HepG2 (cell line): ENCODE data around the gene PTPRF. TPM values are rescaled to one million over a fixed set of nuclear protein-coding genes. Genes with fewer than 3 reads are reported as not detected.
A peak's percentile ranks its signal among the peaks of the same experiment; 100 is the strongest.

Experiments used
- CTCF ChIP-seq: sonication (generic); formaldehyde crosslinking; IDR thresholded peaks from 2 replicates; pipeline ENCODE4 v1.5.0; 2020; ENCODE audit warnings: mild to moderate bottlenecking, missing genetic modification reagents, moderate library complexity
- HNRNPL ChIP-seq: fragments of 200-400 bp; formaldehyde crosslinking; IDR thresholded peaks from 2 replicates; pipeline ENCODE4 v1.6.1; 2017; ENCODE audit warnings: mild to moderate bottlenecking, low read depth, low read length
- NAIF1 ChIP-seq: sonication (generic); formaldehyde crosslinking; IDR thresholded peaks from 2 replicates; pipeline ENCODE4 v1.5.0; 2020; ENCODE audit warnings: mild to moderate bottlenecking, missing genetic modification reagents, borderline replicate concordance
- NFATC3 ChIP-seq: sonication (generic); formaldehyde crosslinking; IDR thresholded peaks from 2 replicates; pipeline ENCODE4 v1.5.1; 2020; ENCODE audit warnings: mild to moderate bottlenecking, missing genetic modification reagents
- STAT6 ChIP-seq: sonication (generic); formaldehyde crosslinking; IDR thresholded peaks from 2 replicates; pipeline ENCODE4 v1.4.0; 2020; ENCODE audit warnings: missing genetic modification reagents, mild to moderate bottlenecking, borderline replicate concordance
- ZBTB4 ChIP-seq: sonication (generic); formaldehyde crosslinking; IDR thresholded peaks from 2 replicates; pipeline ENCODE4 v1.4.0; 2020; ENCODE audit warnings: missing genetic modification reagents, mild to moderate bottlenecking, borderline replicate concordance
- ZNF274 ChIP-seq: sonication (generic); formaldehyde crosslinking; IDR thresholded peaks from 2 replicates; pipeline ENCODE4 v1.5.1; 2020; ENCODE audit warnings: mild to moderate bottlenecking, missing genetic modification reagents
- ZNF44 ChIP-seq: sonication (generic); formaldehyde crosslinking; IDR thresholded peaks from 2 replicates; pipeline ENCODE4 v1.5.1; 2020; ENCODE audit warnings: mild to moderate bottlenecking, missing genetic modification reagents
- ZNF883 ChIP-seq: sonication (generic); formaldehyde crosslinking; IDR thresholded peaks from 2 replicates; pipeline ENCODE4 v1.5.1; 2020; ENCODE audit warnings: mild to moderate bottlenecking, missing genetic modification reagents; ENCODE audit errors: not compliant biosample characterization
- polyA plus RNA-seq, 8 experiments: library from polyadenylated mRNA; depleted of rRNA in 3 of 8; stranded (reverse) in 7 of 8; unstranded in 1 of 8; fragments of >200 nt; fragmentation: Illumina TruSeq in 4 of 8; extraction: Trizol in 4 of 8; gene quantifications; 2 replicates each; pipeline versions ENCODE4 v1.2.1 to v1.2.3, GENCODE V29; 2011 to 2016; ENCODE audit warnings: low read depth in 4 of 8, missing spikeins in 1 of 8, mixed read lengths in 1 of 8; ENCODE audit not compliant: insufficient read depth in 1 of 8
- total RNA-seq, 5 experiments: library from RNA; depleted of rRNA; stranded (reverse); fragments of >200 nt; fragmentation: Illumina TruSeq; extraction: Trizol; gene quantifications; 2 replicates each; pipeline ENCODE4 v1.2.3, GENCODE V29; 2016; ENCODE audit warnings: low read depth in 1 of 5
- TF ChIP-seq, protein P1 (sequence below), 2 experiments: fragments of 450-650 bp in 1 of 2; sonication (generic) in 1 of 2; formaldehyde crosslinking in 1 of 2; IDR thresholded peaks; 2 replicates each; pipeline versions ENCODE4 v1.6.1 to v1.8.0; 2016 to 2022; ENCODE audit warnings: antibody characterized with exemption in 1 of 2, mild to moderate bottlenecking in 1 of 2, missing genetic modification reagents in 1 of 2

PTPRF gene
- total and polyA plus RNA-seq, 2 of the 13 experiments (the other 11 are each of a cell fraction or from before 2014, with no cell fraction given) = 55.9 to 167 TPM

GRCh38 chr1:43545339-43545694, 14.6 kb downstream of the PTPRF start (continued):
- TF ChIP-seq STAT6 (CRISPR knock-in tag) (0 out of 2 replicates have a peak, but pooled peaks have one; percentile 15), ZNF883 (CRISPR knock-in tag) (peak; percentile 40), ZNF274 (CRISPR knock-in tag) (peak; percentile 27; the same call in 1 of the 2 replicates), NFATC3 (0 out of 2 replicates have a peak, but pooled peaks have one; percentile 9), ZBTB4 (peak; percentile 85; the same call in 1 of the 2 replicates), NAIF1 (CRISPR knock-in tag) (no peak), ZNF44 (CRISPR knock-in tag) (0 out of 2 replicates have a peak, but pooled peaks have one; percentile 32), HNRNPL (peak; percentile 69; the same call in 1 of the 2 replicates), CTCF (no peak)
- TF ChIP-seq, protein P1, sequence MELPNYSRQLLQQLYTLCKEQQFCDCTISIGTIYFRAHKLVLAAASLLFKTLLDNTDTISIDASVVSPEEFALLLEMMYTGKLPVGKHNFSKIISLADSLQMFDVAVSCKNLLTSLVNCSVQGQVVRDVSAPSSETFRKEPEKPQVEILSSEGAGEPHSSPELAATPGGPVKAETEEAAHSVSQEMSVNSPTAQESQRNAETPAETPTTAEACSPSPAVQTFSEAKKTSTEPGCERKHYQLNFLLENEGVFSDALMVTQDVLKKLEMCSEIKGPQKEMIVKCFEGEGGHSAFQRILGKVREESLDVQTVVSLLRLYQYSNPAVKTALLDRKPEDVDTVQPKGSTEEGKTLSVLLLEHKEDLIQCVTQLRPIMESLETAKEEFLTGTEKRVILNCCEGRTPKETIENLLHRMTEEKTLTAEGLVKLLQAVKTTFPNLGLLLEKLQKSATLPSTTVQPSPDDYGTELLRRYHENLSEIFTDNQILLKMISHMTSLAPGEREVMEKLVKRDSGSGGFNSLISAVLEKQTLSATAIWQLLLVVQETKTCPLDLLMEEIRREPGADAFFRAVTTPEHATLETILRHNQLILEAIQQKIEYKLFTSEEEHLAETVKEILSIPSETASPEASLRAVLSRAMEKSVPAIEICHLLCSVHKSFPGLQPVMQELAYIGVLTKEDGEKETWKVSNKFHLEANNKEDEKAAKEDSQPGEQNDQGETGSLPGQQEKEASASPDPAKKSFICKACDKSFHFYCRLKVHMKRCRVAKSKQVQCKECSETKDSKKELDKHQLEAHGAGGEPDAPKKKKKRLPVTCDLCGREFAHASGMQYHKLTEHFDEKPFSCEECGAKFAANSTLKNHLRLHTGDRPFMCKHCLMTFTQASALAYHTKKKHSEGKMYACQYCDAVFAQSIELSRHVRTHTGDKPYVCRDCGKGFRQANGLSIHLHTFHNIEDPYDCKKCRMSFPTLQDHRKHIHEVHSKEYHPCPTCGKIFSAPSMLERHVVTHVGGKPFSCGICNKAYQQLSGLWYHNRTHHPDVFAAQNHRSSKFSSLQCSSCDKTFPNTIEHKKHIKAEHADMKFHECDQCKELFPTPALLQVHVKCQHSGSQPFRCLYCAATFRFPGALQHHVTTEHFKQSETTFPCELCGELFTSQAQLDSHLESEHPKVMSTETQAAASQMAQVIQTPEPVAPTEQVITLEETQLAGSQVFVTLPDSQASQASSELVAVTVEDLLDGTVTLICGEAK (IDR thresholded peaks at IDR 0.05) = no peak
- TF ChIP-seq, protein P1 (CRISPR knock-in tag; IDR thresholded peaks at IDR 0.05) = no peak
